ENCODE results near the gene MPEG1. TPM values are rescaled to one million over a fixed set of nuclear protein-coding genes. Genes with fewer than 3 reads are reported as not detected.

Gene MPEG1
- total RNA-seq, 4 donors from 2014 or later: 3.5 to 51.2 (median 6.0) TPM

DNA sequence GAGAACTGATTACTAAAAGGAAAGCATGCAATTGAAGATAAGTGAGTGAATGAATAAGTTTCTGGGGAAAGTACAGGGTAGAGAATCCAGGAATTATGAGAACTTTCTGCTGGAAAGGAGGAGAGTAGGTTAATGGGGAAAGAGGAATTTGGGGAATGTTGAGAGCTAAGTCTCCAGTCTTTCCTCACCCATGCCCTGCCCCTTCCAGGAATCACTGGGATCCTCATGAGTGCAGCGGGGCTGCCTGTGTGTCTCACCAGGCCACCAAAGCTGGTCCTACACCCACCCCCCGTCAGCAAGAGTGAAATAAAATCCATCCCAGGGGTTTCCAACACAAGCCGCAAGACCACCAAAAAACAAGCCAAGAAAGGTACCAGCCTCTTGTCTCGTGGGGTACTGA, 23.8 kb downstream of the MPEG1 start:
- peaks cover 0 to 65% (median 3%) of the 10 kb centered on the region in 4 donors for H3K4me1 ChIP-seq

DNA sequence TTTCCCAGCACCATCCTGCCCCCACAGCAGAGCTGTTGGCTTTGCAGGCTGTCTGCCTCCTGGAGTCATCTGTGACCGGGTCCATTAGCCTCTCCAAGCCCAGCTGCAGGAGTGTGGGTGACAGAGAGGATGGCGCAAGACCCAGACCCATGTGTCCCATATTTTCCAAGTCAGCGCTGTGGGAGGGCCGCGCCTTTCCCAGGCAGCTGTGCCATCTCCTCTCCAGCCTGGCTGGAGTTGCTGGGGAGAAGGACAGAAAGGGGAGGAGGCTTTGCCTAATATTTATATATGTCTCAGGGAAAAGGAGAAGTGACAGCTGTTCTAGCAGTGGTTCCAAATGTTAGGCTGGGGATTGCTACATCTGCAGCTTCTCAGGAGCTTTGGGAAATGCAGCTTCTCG, 25.1 kb downstream of the MPEG1 start:
- Histone ChIP-seq H3K27ac (peak overlapping the region in 3 of 4 donors; percentile 32 to 80 (median 73)), H3K36me3 (peaks cover 0 to 27% (median 0%) of the 10 kb centered on the region in 3 donors)
- DNase-seq: peak in 1 of 3 donors; percentile 76

More for the DNA sequence above, 23.8 kb downstream of the MPEG1 start:
- H3K4me3 ChIP-seq: no peak overlapping the region
- H3K27me3 ChIP-seq: no peaks in the 10 kb centered on the region
- no peak for TF ChIP-seq POLR2A (IDR thresholded peaks at IDR 0.05)
- TF ChIP-seq, protein P1, sequence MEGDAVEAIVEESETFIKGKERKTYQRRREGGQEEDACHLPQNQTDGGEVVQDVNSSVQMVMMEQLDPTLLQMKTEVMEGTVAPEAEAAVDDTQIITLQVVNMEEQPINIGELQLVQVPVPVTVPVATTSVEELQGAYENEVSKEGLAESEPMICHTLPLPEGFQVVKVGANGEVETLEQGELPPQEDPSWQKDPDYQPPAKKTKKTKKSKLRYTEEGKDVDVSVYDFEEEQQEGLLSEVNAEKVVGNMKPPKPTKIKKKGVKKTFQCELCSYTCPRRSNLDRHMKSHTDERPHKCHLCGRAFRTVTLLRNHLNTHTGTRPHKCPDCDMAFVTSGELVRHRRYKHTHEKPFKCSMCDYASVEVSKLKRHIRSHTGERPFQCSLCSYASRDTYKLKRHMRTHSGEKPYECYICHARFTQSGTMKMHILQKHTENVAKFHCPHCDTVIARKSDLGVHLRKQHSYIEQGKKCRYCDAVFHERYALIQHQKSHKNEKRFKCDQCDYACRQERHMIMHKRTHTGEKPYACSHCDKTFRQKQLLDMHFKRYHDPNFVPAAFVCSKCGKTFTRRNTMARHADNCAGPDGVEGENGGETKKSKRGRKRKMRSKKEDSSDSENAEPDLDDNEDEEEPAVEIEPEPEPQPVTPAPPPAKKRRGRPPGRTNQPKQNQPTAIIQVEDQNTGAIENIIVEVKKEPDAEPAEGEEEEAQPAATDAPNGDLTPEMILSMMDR (IDR thresholded peaks at IDR 0.05): no peak
- peaks cover 0 to 31% (median 0%) of the 10 kb centered on the region in 3 donors for H3K36me3 ChIP-seq
- no peak overlapping the region for H3K27ac ChIP-seq
- H3K9me3 ChIP-seq: no peaks in the 10 kb centered on the region
- DNase-seq: no peak

DNA sequence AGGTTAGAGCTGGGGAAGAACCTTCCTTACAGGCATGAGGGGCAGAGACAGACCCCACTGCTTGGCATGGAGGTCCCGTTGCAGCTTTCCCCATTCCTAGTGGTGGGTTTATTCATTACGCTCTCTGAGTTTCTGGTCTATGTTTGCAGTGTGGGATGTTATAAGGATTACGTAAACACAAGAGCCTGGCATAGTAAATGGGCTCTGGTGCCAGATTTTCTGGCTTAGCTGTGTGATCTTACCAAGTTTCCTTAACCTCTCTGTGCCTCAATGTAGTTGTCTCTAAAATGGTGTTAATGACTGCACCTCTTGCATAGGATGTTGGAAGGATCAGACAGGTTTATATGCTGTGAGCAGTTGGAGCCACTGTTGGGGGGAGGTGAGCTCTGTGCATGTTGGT, 25.7 kb downstream of the MPEG1 start:
- no peak overlapping the region for H3K4me3 ChIP-seq
- H3K9me3 ChIP-seq: no peaks in the 10 kb centered on the region
- no peaks in the 10 kb centered on the region for H3K27me3 ChIP-seq
- peaks cover 0 to 79% (median 3%) of the 10 kb centered on the region in 4 donors for H3K4me1 ChIP-seq
- H3K36me3 ChIP-seq: peaks cover 0 to 25% (median 0%) of the 10 kb centered on the region in 3 donors
- peak overlapping the region; percentile 32 to 80 (median 71) for H3K27ac ChIP-seq
- no peak for DNase-seq
- no peak for TF ChIP-seq POLR2A (IDR thresholded peaks at IDR 0.05)
- TF ChIP-seq, protein P1 (IDR thresholded peaks at IDR 0.05): no peak

More for the DNA sequence above, 25.1 kb downstream of the MPEG1 start:
- Histone ChIP-seq H3K4me1 (peaks cover 0 to 75% (median 3%) of the 10 kb centered on the region in 4 donors), H3K9me3 (no peaks in the 10 kb centered on the region), H3K27me3 (no peaks in the 10 kb centered on the region), H3K4me3 (no peak overlapping the region)
- TF ChIP-seq, protein P1 (IDR thresholded peaks at IDR 0.05): no peak
- TF ChIP-seq POLR2A (IDR thresholded peaks at IDR 0.05): no peak

- Histone ChIP-seq H3K27ac (peak overlapping the region; percentile 32 to 80 (median 71)), H3K9me3 (no peaks in the 10 kb centered on the region), H3K27me3 (no peaks in the 10 kb centered on the region), H3K36me3 (peaks cover 0 to 29% (median 0%) of the 10 kb centered on the region in 3 donors), H3K4me1 (peaks cover 0 to 78% (median 3%) of the 10 kb centered on the region in 4 donors), H3K4me3 (peak overlapping the region in 2 of 4 donors; percentile 12 to 19)
- peak in 1 of 2 donors; percentile 68 for TF ChIP-seq POLR2A (IDR thresholded peaks at IDR 0.05)
- TF ChIP-seq, protein P1 (IDR thresholded peaks at IDR 0.05): peak in 5 of 6 experiments; percentile 58 to 90 (median 78)
- DNase-seq: peak; percentile 46 to 85 (median 82)
These were observed 26.6 kb downstream of the MPEG1 start for GRCh38 chr11:59186130-59186594.

DNA sequence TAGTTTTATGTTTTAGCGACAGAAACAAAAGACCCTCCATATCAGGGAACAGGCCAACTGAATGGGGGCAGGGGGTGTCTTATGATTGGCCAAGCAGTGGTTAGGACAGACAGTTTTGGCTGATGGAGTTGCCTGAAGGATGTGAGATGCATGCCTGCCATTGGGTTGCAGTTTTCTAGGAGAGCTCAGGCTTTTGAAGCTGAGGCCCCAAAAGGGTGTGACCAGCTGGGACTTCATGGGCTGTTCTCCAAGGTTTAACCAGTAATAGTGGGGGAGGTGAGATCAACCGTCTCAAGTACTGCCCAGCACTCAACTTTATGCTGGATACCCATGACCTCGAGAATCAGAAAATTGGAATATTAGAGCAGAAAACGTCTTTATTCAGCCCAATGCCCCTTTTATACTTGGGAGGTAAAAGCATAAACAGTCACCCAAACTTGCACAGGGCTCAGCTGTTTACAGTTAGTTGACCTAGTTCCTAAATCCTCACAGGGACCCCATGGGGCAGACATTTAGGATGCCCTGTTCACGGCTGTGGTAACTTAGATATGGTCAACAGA, 27.3 kb downstream of the MPEG1 start:
- H3K27me3 ChIP-seq: no peaks in the 10 kb centered on the region
- peaks cover 0 to 71% (median 2%) of the 10 kb centered on the region in 4 donors for H3K4me1 ChIP-seq
- H3K4me3 ChIP-seq: peak overlapping the region in 2 of 4 donors; percentile 12 to 19
- DNase-seq: no peak
- H3K36me3 ChIP-seq: peaks cover 0 to 29% (median 0%) of the 10 kb centered on the region in 3 donors
- TF ChIP-seq, protein P1 (IDR thresholded peaks at IDR 0.05): no peak
- no peak for TF ChIP-seq POLR2A (IDR thresholded peaks at IDR 0.05)
- H3K27ac ChIP-seq: peak overlapping the region; percentile 32 to 80 (median 71)
- no peaks in the 10 kb centered on the region for H3K9me3 ChIP-seq

Data from Peyer's patch (tissue), 4 donors.